ENCODE measurements around the gene ATRN. TPM values are rescaled to one million over a fixed set of nuclear protein-coding genes. Genes with fewer than 3 reads are reported as not detected.

The ATRN gene
- total and polyA plus RNA-seq, 2 of the 8 experiments (the other 6 are each of a cell fraction or from before 2014, with no cell fraction given) = 12.0 to 17.4 TPM

- no peak for TF ChIP-seq SAP30 (IDR thresholded peaks at IDR 0.05; ENCODE audit: insufficient read depth, insufficient replicate concordance, low read length)
Observed at GRCh38 chr20:3658716-3659491, 188.1 kb downstream of the ATRN start (continued).

All from H1 (cell line).